Iris pigment epithelial cell (primary cell): Measurements from ENCODE around the gene ZNF534.
"Not testable (repeated sequence)": the region's sequence is repeated elsewhere in the genome, so short reads cannot be mapped to it uniquely, and the experiment has no call there.

ENCODE experiments used
- DNase-seq: peaks from one replicate; pipeline ENCODE4 v3.0.0-alpha.2; 2011; ENCODE audit warnings: low read depth

The ZNF534 gene

GRCh38 chr19:52428937-52429336 is at the start of gene ZNF534:
Gene ZNF534 (plus strand): TSS chr19:52429148. CDS start chr19:52431475, 2,327 bp downstream.
- no peak for DNase-seq

DNA sequence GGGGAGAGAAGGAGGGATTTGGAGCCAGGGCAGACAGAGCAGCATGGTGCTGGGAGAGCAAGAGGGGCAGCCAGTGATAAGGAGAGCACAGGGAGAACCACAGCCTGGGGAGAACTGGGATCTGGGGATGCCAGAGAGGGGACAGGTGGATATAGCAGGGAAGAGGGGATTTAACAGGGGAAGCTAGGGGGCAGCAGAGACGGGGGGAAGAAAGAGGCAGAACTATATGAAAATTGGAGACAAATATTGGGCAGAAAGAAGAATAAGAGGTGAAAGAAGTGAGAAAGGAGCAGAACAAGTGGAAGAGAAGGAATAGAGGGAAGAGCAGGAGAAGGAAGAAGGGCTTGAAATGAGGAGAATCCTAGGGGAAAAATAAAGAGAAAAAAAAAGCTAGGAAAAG is 37.8 kb upstream of the ZNF534 start:
- DNase-seq, result no peak

GRCh38 chr19:52397310-52398080 is 31.5 kb upstream of the ZNF534 start, which contains the start of gene ZNF528:
Gene ZNF528 (plus strand): TSS chr19:52397849. CDS start chr19:52402014, 4,165 bp downstream.
- DNase-seq, result peak; percentile 93

GRCh38 chr19:52398081-52398441 is 30.9 kb upstream of the ZNF534 start:
- DNase-seq, result peak; percentile 14

DNA sequence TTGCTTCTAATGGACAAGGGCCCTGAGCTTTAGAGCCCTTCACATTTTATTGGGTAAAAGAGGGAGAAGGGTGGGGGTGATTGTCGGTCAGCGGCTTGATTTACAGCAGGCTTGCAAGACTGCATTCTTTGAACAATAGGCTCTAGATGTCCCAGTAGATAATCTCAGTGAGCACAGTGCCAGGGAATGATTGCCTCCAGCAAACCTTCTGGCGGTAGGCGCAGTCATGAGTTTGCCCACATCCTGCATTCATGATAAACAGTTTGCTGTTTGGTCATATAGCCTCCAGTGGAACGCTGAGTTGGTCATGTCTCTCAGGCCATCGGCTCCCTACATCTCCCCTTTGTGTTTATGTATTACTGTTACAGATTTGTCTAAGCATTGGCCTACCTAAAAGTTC is 18.7 kb upstream of the ZNF534 start:
- DNase-seq, result no peak

DNA sequence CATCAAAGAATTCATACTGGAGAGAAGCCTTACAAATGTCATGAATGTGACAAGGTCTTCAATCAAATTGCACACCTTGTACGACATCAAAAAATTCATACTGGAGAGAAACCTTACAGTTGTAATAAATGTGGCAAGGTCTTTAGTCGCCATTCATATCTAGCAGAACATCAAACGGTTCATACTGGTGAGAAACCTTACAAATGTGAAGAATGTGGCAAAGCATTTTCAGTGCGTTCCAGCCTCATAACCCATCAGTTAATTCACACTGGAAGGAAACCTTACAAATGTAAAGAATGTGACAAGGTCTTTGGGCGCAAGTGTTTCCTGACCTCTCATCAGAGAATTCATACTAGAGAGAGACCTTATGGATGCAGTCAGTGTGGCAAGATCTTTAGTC is 13.2 kb upstream of the ZNF534 start:
- DNase-seq, result no peak

DNA sequence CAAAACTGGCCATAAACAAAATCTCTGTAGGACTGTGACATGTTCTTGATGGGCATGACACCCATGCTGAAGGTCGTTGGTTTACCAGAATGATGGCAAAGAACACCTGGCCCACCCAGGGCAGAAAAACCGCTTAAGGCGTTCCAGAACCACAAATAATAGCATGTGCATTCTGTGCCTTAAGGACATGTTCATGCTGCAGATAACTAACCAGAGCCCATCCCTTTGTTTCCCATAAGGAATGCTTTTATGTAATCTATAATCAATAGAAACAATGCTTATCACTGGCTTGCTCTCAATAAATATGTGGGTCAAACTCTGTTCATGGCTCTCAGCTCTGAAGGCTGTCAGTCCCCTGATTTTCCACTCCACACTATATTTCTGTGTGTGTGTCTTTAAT is 13.2 kb downstream of the ZNF534 start:
- no peak for DNase-seq

DNA sequence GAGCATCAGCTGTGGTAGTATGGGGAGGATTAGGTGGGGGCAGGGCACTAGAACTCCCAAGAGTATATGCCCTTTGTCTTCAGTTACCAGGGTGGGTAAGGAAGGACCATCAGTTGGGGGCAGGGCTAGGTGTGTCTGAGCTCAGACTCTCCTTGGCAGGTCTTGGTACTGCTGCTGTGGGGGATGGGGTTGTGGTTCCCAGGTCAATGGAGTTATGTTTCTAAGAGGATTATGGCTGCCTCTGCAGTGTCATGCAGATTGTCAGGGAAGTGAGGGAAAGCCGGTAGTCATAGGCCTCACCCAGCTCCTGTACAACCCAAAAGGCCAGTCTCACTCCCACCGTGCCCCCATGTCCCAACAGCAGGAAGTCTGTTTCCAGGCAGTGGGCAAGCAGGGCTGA is 15.6 kb downstream of the ZNF534 start:
- no peak for DNase-seq

DNA sequence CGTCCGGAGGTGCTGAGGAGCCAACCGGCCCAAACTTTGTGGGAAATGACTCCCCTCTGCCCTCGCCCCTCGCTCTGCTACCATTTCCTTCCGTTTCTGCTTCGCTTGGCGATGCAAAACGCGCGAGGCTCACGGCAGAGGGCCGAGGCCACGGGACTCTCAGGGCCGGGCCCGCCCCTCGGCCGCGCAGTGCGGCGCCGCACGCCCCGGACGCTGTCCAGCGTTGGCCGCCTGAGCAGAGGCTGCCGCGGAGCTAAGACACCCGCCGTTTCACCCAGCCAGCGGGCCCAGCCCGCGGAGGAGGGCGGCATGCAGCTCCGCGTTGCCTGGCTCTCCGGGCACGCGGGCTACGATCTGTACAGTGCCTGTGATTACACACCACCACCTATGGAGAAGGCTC is 22.3 kb downstream of the ZNF534 start:
- no peak for DNase-seq

DNA sequence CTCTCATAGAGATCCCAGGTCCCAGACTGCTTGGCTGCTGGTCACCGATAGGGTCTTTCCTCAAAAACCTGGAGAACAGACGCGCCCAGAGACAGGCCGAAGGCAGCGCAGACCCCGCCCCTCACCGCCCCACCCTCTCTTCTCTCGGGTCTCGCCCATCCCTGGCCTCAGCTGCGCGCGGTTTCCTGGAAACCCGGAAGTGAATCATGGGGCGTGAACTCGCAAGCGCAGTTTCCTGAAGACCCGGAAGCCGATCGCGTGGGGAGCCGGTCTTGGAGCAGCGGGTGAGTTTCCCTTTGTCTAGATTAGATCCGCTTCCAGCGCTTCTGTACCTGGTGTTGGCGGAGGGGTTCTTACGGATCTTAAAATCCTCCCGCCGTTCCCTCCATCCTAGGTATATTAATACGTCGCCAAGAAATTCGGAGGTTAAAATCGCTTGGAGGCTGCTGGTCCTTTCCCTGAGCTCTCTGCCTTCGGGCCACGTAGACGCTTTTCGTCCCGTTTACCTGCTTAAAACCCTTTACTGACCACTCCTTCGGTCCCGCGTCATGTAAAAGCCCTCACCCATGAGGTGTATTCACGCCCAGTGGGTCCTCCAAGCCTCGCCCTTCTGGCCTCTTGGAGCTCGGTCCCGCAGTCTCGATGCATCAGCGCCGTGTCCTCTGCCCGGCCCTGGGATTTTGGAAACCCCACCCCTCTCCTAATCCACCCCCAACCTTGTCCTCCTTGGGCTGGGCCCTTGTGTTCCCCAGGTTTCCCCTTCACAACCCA is 24.6 kb downstream of the ZNF534 start, which contains the start of gene ZNF578:
Gene ZNF578, plus strand, starts transcription at position 230 of the 771 bp plus-strand sequence. CDS start 48,293 bp downstream, outside the sequence.
- peak; percentile 92 for DNase-seq

- no peak for DNase-seq
Measured at GRCh38 chr19:52464798-52465470, 36.0 kb downstream of the ZNF534 start.

DNA sequence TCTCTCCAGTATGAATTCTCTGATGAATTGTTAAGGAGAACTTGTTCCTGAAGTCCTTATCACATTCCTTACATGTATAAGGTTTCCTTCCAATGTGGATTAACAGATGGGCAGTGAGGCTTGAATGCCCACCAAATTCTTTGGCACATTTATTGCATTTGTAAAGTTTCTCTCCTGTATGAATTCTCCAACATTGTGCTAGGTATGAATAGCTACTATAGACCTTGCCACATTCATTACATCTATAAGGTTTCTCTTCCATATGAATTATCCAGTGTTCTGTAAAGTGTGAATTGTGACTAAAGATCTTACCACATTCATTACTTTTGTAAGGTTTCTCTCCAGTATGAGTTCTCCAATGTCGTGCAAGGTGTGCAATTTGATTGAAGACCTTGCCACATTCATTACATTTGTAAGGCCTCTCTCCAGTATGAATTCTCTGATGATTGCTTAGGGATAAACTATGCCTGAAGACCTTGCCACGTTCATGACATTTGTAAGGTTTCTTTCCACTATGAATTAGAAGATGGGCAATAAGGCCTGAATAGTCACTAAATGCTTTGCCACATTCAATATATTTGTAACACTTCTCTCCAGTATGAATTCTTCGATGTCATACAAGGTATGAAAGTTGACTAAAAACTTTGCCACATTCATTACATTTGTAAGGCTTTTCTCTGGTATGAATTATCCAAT is 44.9 kb downstream of the ZNF534 start:
- no peak for DNase-seq

GRCh38 chr19:52474351-52475127 is 45.6 kb downstream of the ZNF534 start:
- DNase-seq, result no peak

DNA sequence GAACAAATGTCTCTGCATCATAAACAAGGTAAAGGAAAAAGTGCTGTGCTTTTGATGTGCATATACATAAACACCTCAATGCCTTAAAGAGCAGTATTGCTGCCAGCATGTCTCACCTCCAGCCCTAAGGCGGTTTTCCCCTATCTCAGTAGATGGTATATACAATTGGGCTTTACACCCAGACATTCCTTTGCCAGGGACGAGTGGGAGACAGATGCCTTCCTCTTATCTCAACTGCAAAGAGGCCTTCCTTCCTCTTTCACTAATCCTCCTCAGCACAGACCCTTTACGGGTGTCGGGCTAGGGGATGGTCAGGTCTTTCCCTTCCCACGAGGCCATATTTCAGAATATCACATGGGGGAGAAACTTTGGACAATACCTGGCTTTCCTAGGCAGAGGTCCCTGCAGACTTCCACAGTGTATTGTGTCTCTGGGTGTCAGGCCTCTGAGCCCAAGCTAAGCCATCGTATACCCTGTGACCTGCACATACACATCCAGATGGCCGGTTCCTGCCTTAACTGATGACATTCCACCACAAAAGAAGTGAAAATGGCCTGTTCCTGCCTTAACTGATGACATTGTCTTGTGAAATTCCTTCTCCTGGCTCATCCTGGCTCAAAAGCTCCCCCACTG is 55.3 kb downstream of the ZNF534 start:
- DNase-seq, result not testable (repeated sequence)

GRCh38 chr19:52485064-52485463 is 56.1 kb downstream of the ZNF534 start:
- DNase-seq, result not testable (repeated sequence)

DNA sequence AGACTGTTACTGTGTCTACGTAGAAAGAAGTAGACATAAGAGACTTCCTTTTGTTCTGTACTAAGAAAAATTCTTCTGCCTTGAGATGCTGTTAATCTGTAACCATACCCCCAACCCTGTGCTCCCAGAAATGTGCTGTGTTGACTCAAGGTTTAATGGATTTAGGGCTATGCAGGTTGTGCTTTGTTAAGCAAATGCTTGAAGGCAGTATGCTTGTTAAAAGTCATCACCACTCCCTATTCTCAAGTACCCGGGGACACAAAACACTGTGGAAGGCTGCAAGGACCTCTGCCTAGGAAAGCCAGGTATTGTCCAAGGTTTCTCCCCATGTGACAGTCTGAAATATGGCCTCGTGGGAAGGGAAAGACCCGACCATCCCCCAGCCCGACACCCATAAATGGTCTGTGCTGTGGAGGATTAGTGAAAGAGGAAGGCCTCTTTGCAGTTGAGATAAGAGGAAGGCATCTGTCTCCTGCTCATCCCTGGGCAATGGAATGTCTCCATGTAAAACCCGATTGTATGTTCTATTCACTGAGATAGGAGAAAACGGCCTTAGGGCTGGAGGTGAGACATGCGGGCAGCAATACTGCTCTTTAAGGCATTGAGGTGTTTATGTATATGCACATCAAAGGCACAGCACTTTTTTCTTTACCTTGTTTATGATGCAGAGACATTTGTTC is 56.8 kb downstream of the ZNF534 start:
- DNase-seq, result not testable (repeated sequence)

DNA sequence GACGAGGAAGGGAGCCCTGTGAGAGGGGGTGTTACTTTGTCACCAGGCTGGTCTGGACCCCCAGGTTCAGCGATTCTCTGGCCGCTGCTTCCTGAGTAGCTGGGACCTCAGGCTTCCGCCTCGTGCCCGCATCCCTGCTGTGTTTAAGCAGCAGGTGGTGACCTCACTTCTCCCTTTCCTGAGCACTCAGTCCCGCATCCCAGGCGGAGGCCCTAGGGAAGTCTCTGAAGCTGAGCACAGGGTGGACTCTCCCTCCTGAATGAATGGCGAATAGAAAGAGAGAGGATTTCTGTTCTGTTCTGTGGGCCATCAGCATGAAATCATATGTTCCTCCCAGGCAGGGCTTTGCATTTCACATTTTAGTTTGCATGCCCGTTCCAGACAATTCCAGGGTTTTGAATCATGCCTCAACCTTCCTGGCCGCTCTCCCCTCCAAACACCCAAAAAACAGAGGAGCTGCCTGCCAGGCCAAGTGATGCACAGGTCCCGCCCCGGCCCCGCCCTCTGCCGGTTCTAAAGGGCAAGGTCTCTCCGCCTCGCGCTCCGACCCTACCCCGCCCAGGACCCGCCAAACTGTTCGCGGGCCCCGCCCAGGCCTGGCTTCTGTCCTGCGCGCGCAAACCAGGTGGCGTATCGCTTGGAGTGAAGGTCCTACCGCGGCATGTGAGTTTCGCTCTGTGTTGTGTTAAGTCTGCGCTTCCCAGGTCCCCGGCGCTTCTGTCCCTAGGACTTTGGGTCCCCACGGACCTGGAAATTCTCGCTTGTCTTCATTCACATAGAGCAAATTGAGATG is 63.4 kb downstream of the ZNF534 start:
- no peak for DNase-seq

DNA sequence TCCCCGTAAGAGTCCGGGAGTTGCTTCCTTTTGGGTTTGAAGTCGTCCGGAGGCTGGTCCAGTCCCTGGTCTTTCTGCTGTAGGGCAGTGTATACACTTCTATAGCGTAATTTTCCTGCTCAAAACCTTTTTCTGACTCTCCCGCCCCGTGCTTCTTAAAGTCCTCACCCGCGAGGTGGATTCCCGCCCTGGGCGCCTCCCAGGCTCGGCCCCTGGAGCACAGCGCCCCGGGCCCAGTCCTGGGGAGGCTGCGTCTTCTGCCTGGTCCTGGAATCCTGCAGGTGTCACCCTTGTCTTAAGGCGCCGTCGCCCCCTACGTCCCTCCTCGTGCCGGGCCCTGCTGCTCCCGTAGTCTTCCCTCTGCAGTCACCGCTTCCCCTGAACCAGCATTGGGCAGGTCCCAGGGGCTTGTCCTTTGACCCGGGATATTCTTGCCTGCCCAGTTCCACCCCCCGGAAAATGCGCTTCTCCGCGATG is 64.1 kb downstream of the ZNF534 start:
- no peak for DNase-seq

GRCh38 chr19:52494518-52494917 is 65.6 kb downstream of the ZNF534 start:
- DNase-seq, result peak; percentile 46
